K562 (cell line): ENCODE results near the gene FAM204A. TPM values are rescaled to one million over a fixed set of nuclear protein-coding genes. Genes with fewer than 3 reads are reported as not detected.

Experiments
- ATAC-seq: fragments of 200-7000 bp; cut with Tn5 transposase; 3 replicates; pipeline ENCODE4 v1.9.1; 2020; ENCODE audit warnings: moderate library complexity
- BruUV-seq: library from RNA; stranded (reverse); fragments of 400-500 nt; replicated peaks from 2 replicates; lab custom pipeline; 2021; lab: Mats Ljungman, UMichigan
- CTCF ChIA-PET: fragments of 300-600 bp; formaldehyde crosslinking; extraction: SDS; loops from one replicate; lab custom pipeline; 2021; ENCODE audit warnings: low intra/inter-chr PET ratio; lab: Yijun Ruan, JAX
- POLR2A ChIA-PET: fragments of 300-600, 350-650 bp; sonication (Branson Sonifier 250); formaldehyde crosslinking; extraction: SDS; loops from one replicate; lab custom pipeline; 2021; ENCODE audit warnings: antibody characterized with exemption, inconsistent platforms; lab: Yijun Ruan, JAX
- DNase-seq, 4 experiments: peaks; one replicate each; pipeline versions ENCODE4 v3.0.0 to v3.0.0-alpha.2; 2011 to 2018; ENCODE audit warnings: low spot score in 3 of 4, mixed read lengths in 3 of 4; ENCODE audit errors: extremely low read depth in 1 of 4
- FAIRE-seq: peaks from 2 replicates; lab custom pipeline; 2011; peaks lifted over from hg19 to GRCh38; lab: Jason Lieb, UNC
- H2AFZ ChIP-seq: 2 replicates; pipeline ENCODE4 v1.6.0; 2011; ENCODE audit warnings: low read depth, low read length, control low read depth, inconsistent platforms
- H3K27ac ChIP-seq: fragments of 200-600 bp; 3 replicates; pipeline ENCODE4 v1.8.0; 2011; ENCODE audit warnings: low read depth, mild to moderate bottlenecking, control low read depth, inconsistent platforms, low read length, moderate library complexity, mixed read lengths; ENCODE audit errors: extremely low read depth
- H3K27me3 ChIP-seq, 2 experiments: fragments of 300-600 bp in 1 of 2; 2 replicates in 1 of 2; 3 replicates in 1 of 2; pipeline versions ENCODE4 v1.6.0 to v1.8.0; 2011; ENCODE audit warnings: inconsistent platforms in 2 of 2, low read length in 2 of 2, mild to moderate bottlenecking in 1 of 2, mixed read lengths in 1 of 2, moderate library complexity in 1 of 2; ENCODE audit not compliant: control insufficient read depth in 2 of 2, insufficient read depth in 2 of 2
- H3K36me3 ChIP-seq: fragments of 300-600 bp; 3 replicates; pipeline ENCODE4 v1.8.0; 2011; ENCODE audit warnings: mild to moderate bottlenecking, low read length, inconsistent platforms; ENCODE audit not compliant: control insufficient read depth, insufficient read depth
- H3K4me1 ChIP-seq, 2 experiments: fragments of 200-600 bp in 1 of 2; replicated peaks in 1 of 2; 2 replicates in 1 of 2; 3 replicates in 1 of 2; pipeline versions ENCODE4 v1.5.1 to v1.8.0; 2011; ENCODE audit warnings: inconsistent platforms in 2 of 2, low read length in 2 of 2, mild to moderate bottlenecking in 1 of 2, mixed read lengths in 1 of 2, moderate library complexity in 1 of 2; ENCODE audit not compliant: control insufficient read depth in 2 of 2, insufficient read depth in 2 of 2
- H3K4me2 ChIP-seq: 2 replicates; pipeline ENCODE4 v1.6.1; 2011; ENCODE audit warnings: low read length, control low read depth, inconsistent platforms, mixed read lengths; ENCODE audit not compliant: insufficient read depth
- H3K4me3 ChIP-seq: fragments of 200-600 bp; sonication (generic), shearing (Covaris generic); 2 replicates; pipeline ENCODE4 v1.5.1; 2016; ENCODE audit warnings: control low read depth, inconsistent platforms
- H3K79me2 ChIP-seq: fragments of 200-600 bp; 3 replicates; pipeline ENCODE4 v1.8.0; 2011; ENCODE audit warnings: low read length, inconsistent platforms; ENCODE audit not compliant: control insufficient read depth, insufficient read depth
- H3K9ac ChIP-seq, 2 experiments: 2 replicates each; pipeline versions ENCODE4 v1.6.0 to v1.6.1; 2011; ENCODE audit warnings: low read depth in 2 of 2, low read length in 2 of 2, control low read depth in 1 of 2, inconsistent platforms in 1 of 2, mild to moderate bottlenecking in 1 of 2, mixed read lengths in 1 of 2; ENCODE audit not compliant: insufficient read depth in 1 of 2
- H3K9me1 ChIP-seq: one replicate; pipeline ENCODE4 v1.6.0; 2011; ENCODE audit warnings: inconsistent platforms, mild to moderate bottlenecking, low read length, moderate library complexity; ENCODE audit not compliant: control insufficient read depth, insufficient read depth
- H3K9me3 ChIP-seq: replicated peaks from 2 replicates; pipeline ENCODE4 v1.5.1; 2011; ENCODE audit warnings: low read depth, low read length, inconsistent platforms; ENCODE audit not compliant: control insufficient read depth, insufficient read depth
- H4K20me1 ChIP-seq: replicated peaks from 2 replicates; pipeline ENCODE4 v1.6.1; 2011; ENCODE audit warnings: low read length, inconsistent platforms, mixed read lengths; ENCODE audit not compliant: control insufficient read depth, insufficient read depth
- ATF6 ChIP-seq: sonication (generic); formaldehyde crosslinking; IDR thresholded peaks from 2 replicates; pipeline ENCODE4 v1.4.0; 2020; ENCODE audit warnings: mild to moderate bottlenecking, missing genetic modification reagents
- EGR1 ChIP-seq: fragments of 450-650 bp; conservative IDR thresholded peaks from 2 replicates; pipeline ENCODE4 v1.6.1; 2017; ENCODE audit warnings: mild to moderate bottlenecking
- HDAC6 ChIP-seq: IDR thresholded peaks from 2 replicates; pipeline ENCODE4 v1.6.1; 2012; ENCODE audit warnings: low read depth, mild to moderate bottlenecking, control low read depth, inconsistent platforms, low read length, moderate library complexity
- LCOR ChIP-seq: sonication (generic); formaldehyde crosslinking; IDR thresholded peaks from 2 replicates; pipeline ENCODE4 v1.8.0; 2022; ENCODE audit warnings: mild to moderate bottlenecking, missing genetic modification reagents
- NFRKB ChIP-seq: fragments of 450-650 bp; IDR thresholded peaks from 2 replicates; pipeline ENCODE4 v1.6.1; 2016; ENCODE audit warnings: low read depth
- NR2C1 ChIP-seq, 2 experiments: fragments of 450-650 bp; IDR thresholded peaks; 2 replicates each; pipeline ENCODE4 v1.6.1; 2017; ENCODE audit warnings: mild to moderate bottlenecking in 2 of 2, antibody characterized with exemption in 1 of 2, inconsistent platforms in 1 of 2, missing compliant biosample characterization in 1 of 2, missing genetic modification characterization in 1 of 2
- SOX6 ChIP-seq: fragments of 450-650 bp; IDR thresholded peaks from 2 replicates; pipeline ENCODE4 v1.6.1; 2014; ENCODE audit warnings: mild to moderate bottlenecking
- THAP7 ChIP-seq: fragments of 250-450 bp; sonication (Bioruptor Pico); IDR thresholded peaks from 2 replicates; pipeline ENCODE4 v1.5.0; 2021
- USF2 ChIP-seq: sonication (generic); formaldehyde crosslinking; IDR thresholded peaks from 2 replicates; pipeline ENCODE4 v1.5.0; 2020; ENCODE audit warnings: missing genetic modification reagents
- ZC3H4 ChIP-seq: sonication (generic); formaldehyde crosslinking; IDR thresholded peaks from 2 replicates; pipeline ENCODE4 v1.9.0; 2021; ENCODE audit warnings: missing genetic modification reagents, borderline replicate concordance
- ZNF277 ChIP-seq: fragments of 250-450 bp; sonication (Bioruptor Pico); IDR thresholded peaks from 2 replicates; pipeline ENCODE4 v1.8.0; 2022; ENCODE audit warnings: inconsistent platforms, mild to moderate bottlenecking, moderate library complexity, borderline replicate concordance
- ZNF444 ChIP-seq: fragments of 250-450 bp; sonication (Bioruptor Pico); IDR thresholded peaks from 2 replicates; pipeline ENCODE4 v1.4.0; 2020; ENCODE audit warnings: mild to moderate bottlenecking, moderate library complexity
- WGBS: fragments of 100-300 bp; shearing (Covaris generic); methylation state at CpG from one replicate; pipeline ENCODE4 v1.1.6; 2016; ENCODE audit warnings: low coverage, mixed read lengths; ENCODE audit not compliant: insufficient coverage; ENCODE audit errors: missing lambda C conversion rate; 5-methylcytosine and 5-hydroxymethylcytosine counted together
- in situ Hi-C: fragments of 300-500 bp; cut with MboI; formaldehyde crosslinking; loops from 4 replicates; pipeline ENCODE4 v1.15.0; 2018; ENCODE audit warnings: inconsistent platforms, mixed read lengths
- intact Hi-C: fragments of 100-400 bp; cut with micrococcal nuclease; formaldehyde crosslinking; loops from 2 replicates; pipeline ENCODE4 v1.14.2; 2022
- polyA plus RNA-seq, 8 experiments: library from polyadenylated mRNA; depleted of rRNA in 4 of 8; stranded (reverse) in 5 of 8; unstranded in 3 of 8; fragments of >200 nt; fragmentation: Nextera tagmentation in 2 of 8; fragmentation: Illumina TruSeq in 1 of 8; extraction: Ambion mirVana in 2 of 8; extraction: Trizol in 1 of 8; gene quantifications; 2 replicates each; pipeline versions ENCODE4 v1.2.1 to v1.2.3, GENCODE V29; 2011 to 2014; ENCODE audit warnings: inconsistent platforms in 1 of 8, missing spikeins in 1 of 8
- total RNA-seq, 7 experiments: library from RNA; depleted of rRNA in 6 of 7; stranded (reverse); fragments of >200 nt in 6 of 7; fragmentation: Illumina TruSeq in 2 of 7; extraction: Trizol in 2 of 7; gene quantifications; 2 replicates each; pipeline versions ENCODE4 v1.2.1 to v1.2.3, GENCODE V29; 2011 to 2021; ENCODE audit warnings: low replicate concordance in 1 of 7

Gene FAM204A
- total and polyA plus RNA-seq, 9 of the 15 experiments (the other 6 are each of a cell fraction or from before 2014, with no cell fraction given): 29.0 to 64.5 (median 44.9) TPM

- Histone ChIP-seq H3K4me2 (no peak overlapping the region), H3K4me3 (no peak overlapping the region), H3K36me3 (peaks cover 43% of the 10 kb centered on the region; the same call in 2 of the 3 replicates), H4K20me1 (no peaks in the 10 kb centered on the region), H3K9me1 (no peaks in the 10 kb centered on the region), H3K9me3 (no peaks in the 10 kb centered on the region), H3K27ac (no peak overlapping the region), H2AFZ (no peak overlapping the region), H3K79me2 (no peaks in the 10 kb centered on the region), H3K9ac (no peak overlapping the region), H3K27me3 (no peaks in the 10 kb centered on the region), H3K4me1 (no peaks in the 10 kb centered on the region)
- no peak for DNase-seq
- CTCF ChIA-PET: no interaction called here
- WGBS: 60% methylated on average over 2 of the region's 2 CpGs
- BruUV-seq: no TSS peak
- in situ Hi-C loops (no loop called here), intact Hi-C loops (loop anchor here (10.0 kb wide), 1 partner anchor 235 kb away; no protein-coding TSS in a partner anchor)
- POLR2A ChIA-PET: no interaction called here
- no peak for ATAC-seq
- no peak for FAIRE-seq
- no peak for TF ChIP-seq ZNF277
- no peak for TF ChIP-seq HDAC6
- no peak for TF ChIP-seq NFRKB
- TF ChIP-seq SOX6: no peak
- TF ChIP-seq EGR1: no peak
- no peak for TF ChIP-seq ZNF444 (CRISPR knock-in tag)
- TF ChIP-seq ATF6: no peak
- TF ChIP-seq LCOR: no peak
- TF ChIP-seq ZC3H4 (CRISPR knock-in tag): no peak
- no peak for TF ChIP-seq USF2
- no peak for TF ChIP-seq THAP7
- no peak for TF ChIP-seq NR2C1 (IDR thresholded peaks at IDR 0.05)
- no peak for TF ChIP-seq NR2C1 (tag; IDR thresholded peaks at IDR 0.05)
Observed at GRCh38 chr10:118309911-118310310, 32.2 kb downstream of the FAM204A start.
